Mucosa of descending colon (tissue), 3 donors: ENCODE data around the gene CRISP3. TPM values are rescaled to one million over a fixed set of nuclear protein-coding genes. Genes with fewer than 3 reads are reported as not detected.
"Not testable (repeated sequence)": the region's sequence is repeated elsewhere in the genome, so short reads cannot be mapped to it uniquely, and the experiment has no call there.

Experiments used
- ATAC-seq: fragments of 200-7000 bp; cut with Tn5 transposase; one replicate; pipeline ENCODE4 v1.9.1; 2020; ENCODE audit warnings: mild to moderate bottlenecking, moderate library complexity
- DNase-seq, 3 donors: peaks; one replicate each; pipeline ENCODE4 v3.0.0-alpha.2; 2020
- H3K36me3 ChIP-seq: fragments of 200-600 bp; one replicate; pipeline ENCODE4 v1.8.0; 2021; ENCODE audit warnings: low read depth, mild to moderate bottlenecking
- H3K4me1 ChIP-seq: fragments of 200-600 bp; one replicate; pipeline ENCODE4 v1.8.0; 2021; ENCODE audit warnings: low read depth, mild to moderate bottlenecking
- H3K4me3 ChIP-seq: fragments of 200-600 bp; one replicate; pipeline ENCODE4 v1.8.0; 2021; ENCODE audit warnings: mild to moderate bottlenecking
- H3K9me3 ChIP-seq: fragments of 200-600 bp; one replicate; pipeline ENCODE4 v1.8.0; 2021; ENCODE audit warnings: mild to moderate bottlenecking
- CTCF ChIP-seq: fragments of 200-600 bp; IDR thresholded peaks from one replicate; pipeline ENCODE4 v1.8.0; 2022; ENCODE audit warnings: antibody characterized with exemption, mild to moderate bottlenecking
- intact Hi-C, 2 donors: fragments of 100-400 bp; cut with DNase I in 1 of 2; cut with micrococcal nuclease in 1 of 2; formaldehyde crosslinking; loops; one replicate each; pipeline versions ENCODE4 v1.11.0 to v1.11.1; 2022; cut with DNase I, micrococcal nuclease
- total RNA-seq, 3 donors: library from RNA; stranded (reverse); fragmentation: NEBNext Ultra II Directional in 2 of 3; extraction: Animal tissue kit (Norgen Biotek cat#: 25700) in 2 of 3; gene quantifications; one replicate each; pipeline versions ENCODE4 v1.2.1 to v1.2.4, GENCODE V29; 2021 to 2023
- donor health status: DM: no; HTN: no; CAD: no; lungs with moderate emphysema.
- donor health status: DM: no; HTN: no; CAD: no.
- donor health status: DM: no; HTN: yes; CAD: no.

CRISP3 gene
- total RNA-seq, 3 donors from 2014 or later: not detected

GRCh38 chr6:49739423-49739822 lies 4.8 kb downstream of the CRISP3 start:
- no peaks in the 10 kb centered on the region for H3K4me1 ChIP-seq
- intact Hi-C loops: no loop called here
- ATAC-seq: no peak
- H3K36me3 ChIP-seq: no peaks in the 10 kb centered on the region
- no peaks in the 10 kb centered on the region for H3K9me3 ChIP-seq
- DNase-seq: no peak
- H3K4me3 ChIP-seq: no peak overlapping the region
- TF ChIP-seq CTCF: no peak

GRCh38 chr6:49736017-49736508 lies 8.1 kb downstream of the CRISP3 start:
- H3K4me3 ChIP-seq: no peak overlapping the region

GRCh38 chr6:49733680-49734079 lies 10.5 kb downstream of the CRISP3 start:
- intact Hi-C loops: no loop called here
- TF ChIP-seq CTCF: no peak
- H3K4me1 ChIP-seq: no peaks in the 10 kb centered on the region
- H3K36me3 ChIP-seq: no peaks in the 10 kb centered on the region
- no peaks in the 10 kb centered on the region for H3K9me3 ChIP-seq
- no peak for DNase-seq
- H3K4me3 ChIP-seq: no peak overlapping the region
- ATAC-seq: no peak

More at GRCh38 chr6:49736017-49736508, 8.1 kb downstream of the CRISP3 start:
- DNase-seq (no peak), ATAC-seq (no peak)
- Histone ChIP-seq H3K9me3 (no peaks in the 10 kb centered on the region), H3K4me1 (no peaks in the 10 kb centered on the region), H3K36me3 (no peaks in the 10 kb centered on the region)
- intact Hi-C loops: no loop called here
- TF ChIP-seq CTCF: no peak

GRCh38 chr6:49732781-49733180 lies 11.4 kb downstream of the CRISP3 start:
- H3K4me3 ChIP-seq: no peak overlapping the region
- no peak for ATAC-seq
- intact Hi-C loops: no loop called here
- no peaks in the 10 kb centered on the region for H3K9me3 ChIP-seq
- H3K36me3 ChIP-seq: no peaks in the 10 kb centered on the region
- no peak for DNase-seq
- no peaks in the 10 kb centered on the region for H3K4me1 ChIP-seq
- TF ChIP-seq CTCF: no peak

- Histone ChIP-seq H3K9me3 (no peaks in the 10 kb centered on the region), H3K36me3 (no peaks in the 10 kb centered on the region), H3K4me1 (no peaks in the 10 kb centered on the region), H3K4me3 (no peak overlapping the region)
- DNase-seq (no peak), ATAC-seq (no peak)
- intact Hi-C loops: no loop called here
- TF ChIP-seq CTCF: no peak
Observed at GRCh38 chr6:49730251-49730650, 13.9 kb downstream of the CRISP3 start.

- H3K4me3 ChIP-seq, DNase-seq, intact Hi-C loops, H3K36me3 ChIP-seq, H3K9me3 ChIP-seq, ATAC-seq, H3K4me1 ChIP-seq: not testable (repeated sequence)
Observed at GRCh38 chr6:49723917-49724316, 20.3 kb downstream of the CRISP3 start.
